GM18868 (cell line): ENCODE measurements around the gene NEDD4L.
"Not testable (repeated sequence)": the region's sequence is repeated elsewhere in the genome, so short reads cannot be mapped to it uniquely, and the experiment has no call there.

Experiments used
- ATAC-seq: cut with Tn5 transposase; IDR thresholded peaks from one replicate; pipeline ENCODE4 v1.9.1; 2021; ENCODE audit warnings: mild to moderate bottlenecking, moderate library complexity; ENCODE audit not compliant: unreplicated experiment

Gene NEDD4L

DNA sequence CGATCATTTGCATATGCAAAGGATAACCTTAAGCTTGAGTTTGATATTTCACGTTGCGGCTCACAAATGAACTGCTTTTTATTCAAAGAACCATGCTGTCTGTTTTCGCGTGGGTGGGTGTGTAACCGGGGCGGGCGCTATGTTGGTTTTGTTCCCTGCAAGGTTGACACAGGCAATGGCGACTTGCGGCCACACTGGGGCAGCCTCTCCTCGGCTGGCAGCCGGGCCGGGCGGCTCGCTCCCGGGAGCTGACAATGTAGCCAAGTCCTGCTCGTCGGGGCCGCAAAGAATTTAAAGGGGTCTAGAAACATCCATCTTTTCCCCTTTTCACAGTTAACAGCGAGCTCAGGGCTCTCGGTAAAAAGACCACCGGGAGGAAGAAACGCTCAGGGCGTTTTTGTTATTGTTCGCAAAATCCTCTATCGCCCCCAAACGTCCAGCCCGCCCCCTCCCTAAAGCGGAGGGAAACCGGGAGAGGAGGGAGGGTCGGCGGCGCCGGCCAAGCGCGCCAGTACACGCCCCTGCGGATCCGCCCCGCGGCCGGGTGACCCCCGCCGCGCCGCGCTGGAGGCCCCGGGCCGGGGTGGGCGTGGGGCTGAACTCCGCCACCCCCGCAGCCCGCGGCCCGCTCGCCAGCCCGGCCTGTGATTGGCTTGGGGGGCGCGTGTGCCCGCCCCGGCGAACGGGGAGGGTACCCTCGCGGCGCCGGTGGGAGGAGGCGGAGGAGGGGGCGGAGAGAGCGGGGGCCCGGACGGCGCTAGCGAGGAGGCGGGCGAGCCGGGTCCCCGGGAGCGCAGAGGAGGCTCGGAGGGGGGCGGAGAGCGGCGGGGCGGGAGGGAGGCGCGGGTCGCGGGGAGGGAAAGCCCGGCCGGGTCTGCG is at the start of gene NEDD4L:
NEDD4L (plus strand) TSS at position 736 of the 879 bp plus-strand sequence. CDS start 435 bp downstream, outside the sequence.
- ATAC-seq, result peak; percentile 68

- ATAC-seq, result no peak
These were observed 48.7 kb upstream of the NEDD4L start for GRCh38 chr18:57995331-57995730.

GRCh38 chr18:57996894-57997293 is 47.1 kb upstream of the NEDD4L start:
- not testable (repeated sequence) for ATAC-seq

GRCh38 chr18:57997820-57998219 is 46.2 kb upstream of the NEDD4L start:
- no peak for ATAC-seq

DNA sequence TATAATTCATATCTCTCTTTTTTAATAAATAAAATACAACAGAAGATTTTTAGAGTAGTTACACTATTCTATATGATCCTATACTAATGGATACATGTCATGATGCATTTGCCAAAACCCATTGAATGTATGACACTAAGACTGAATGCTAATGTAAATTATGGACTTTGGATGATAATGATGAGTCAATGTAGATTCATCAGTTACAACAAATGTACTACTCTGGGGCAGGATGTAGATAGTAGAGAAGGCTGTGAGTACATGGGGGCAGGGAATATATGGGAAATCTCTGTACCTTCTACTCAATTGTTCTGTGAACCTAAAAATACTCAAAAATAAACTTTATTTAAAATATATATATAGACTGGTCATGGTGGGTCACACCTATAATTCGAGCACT is 45.6 kb upstream of the NEDD4L start:
- no peak for ATAC-seq

DNA sequence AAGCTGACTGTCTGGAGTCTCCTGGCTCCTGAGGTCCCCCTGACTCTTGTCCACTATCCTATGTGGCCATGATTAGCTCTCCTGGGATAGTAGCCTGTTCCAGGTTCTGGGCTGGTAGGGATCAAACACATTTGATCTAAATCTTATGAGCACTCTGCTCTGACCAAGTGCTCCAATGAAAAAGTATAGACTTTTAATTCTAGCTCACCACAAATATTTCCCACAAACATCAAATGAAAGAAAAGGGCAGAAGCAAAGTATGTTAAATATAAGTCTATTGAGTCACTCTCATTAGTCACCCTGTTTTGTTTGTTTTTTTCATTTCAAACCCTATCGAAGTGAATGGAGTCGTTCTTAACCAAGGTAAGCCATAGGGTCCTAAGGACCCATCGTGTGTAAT is 39.7 kb upstream of the NEDD4L start:
- ATAC-seq, result no peak

GRCh38 chr18:58005011-58005410 is 39.0 kb upstream of the NEDD4L start:
- no peak for ATAC-seq

- ATAC-seq, result no peak
These were observed 38.0 kb upstream of the NEDD4L start for GRCh38 chr18:58005885-58006523.

GRCh38 chr18:58009166-58009565 is 34.9 kb upstream of the NEDD4L start:
- ATAC-seq, result no peak

GRCh38 chr18:58010265-58010664 is 33.8 kb upstream of the NEDD4L start:
- no peak for ATAC-seq

GRCh38 chr18:58012356-58012755 is 31.7 kb upstream of the NEDD4L start:
- no peak for ATAC-seq

GRCh38 chr18:58013241-58014211 is 30.5 kb upstream of the NEDD4L start:
- no peak for ATAC-seq

DNA sequence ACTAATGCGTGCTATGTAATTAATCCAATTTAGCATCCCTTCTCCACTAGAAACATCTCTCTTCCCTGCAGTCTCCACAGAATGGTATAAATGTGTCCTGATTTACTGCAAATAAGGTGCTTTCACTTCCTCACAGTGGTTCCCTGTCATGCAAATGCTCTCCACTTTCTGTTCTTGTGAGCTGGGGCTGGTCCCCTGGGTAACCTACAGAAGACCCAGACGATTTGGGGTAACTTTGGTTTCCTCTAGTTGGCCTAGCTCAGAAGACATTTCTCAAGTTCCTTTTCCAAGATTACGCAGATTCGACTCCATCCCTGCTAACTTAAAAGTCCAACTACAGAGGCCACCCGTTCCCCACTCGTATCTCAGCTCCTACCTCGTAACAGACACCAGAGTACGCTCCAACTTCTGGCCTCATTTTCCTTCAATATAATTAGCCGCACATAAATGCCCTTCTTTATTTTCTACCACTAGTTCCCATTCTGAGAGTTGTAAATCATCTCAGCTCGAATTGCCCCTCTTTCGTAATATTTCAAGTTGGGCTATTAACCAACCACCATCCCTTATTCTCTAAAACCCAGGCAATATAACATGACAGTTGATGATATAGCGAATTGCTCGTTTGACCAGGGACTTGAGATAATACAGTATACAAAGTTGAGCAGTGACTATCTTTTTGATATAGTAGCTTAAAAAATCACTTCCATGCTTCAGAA is 28.8 kb upstream of the NEDD4L start:
- ATAC-seq, result peak; percentile 100

DNA sequence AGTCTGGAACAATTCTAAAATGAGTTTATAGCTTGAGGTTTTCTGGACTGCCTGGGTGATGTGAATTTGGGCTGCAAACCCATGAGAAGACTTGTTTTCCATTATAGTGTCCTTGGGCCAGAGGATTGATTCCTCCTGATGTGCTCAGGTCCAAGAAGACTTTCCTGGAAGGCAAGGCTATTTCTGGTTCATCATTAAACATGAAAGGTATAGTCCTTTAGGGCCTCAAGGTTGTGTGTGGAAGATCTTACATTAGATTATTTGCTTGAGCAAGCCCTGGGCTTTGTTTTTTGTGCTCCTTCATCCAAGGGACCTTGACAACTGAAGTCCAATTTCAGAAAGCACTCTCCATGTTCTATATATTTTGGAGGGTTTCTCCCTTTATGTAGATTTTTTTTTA is 26.8 kb upstream of the NEDD4L start:
- no peak for ATAC-seq

DNA sequence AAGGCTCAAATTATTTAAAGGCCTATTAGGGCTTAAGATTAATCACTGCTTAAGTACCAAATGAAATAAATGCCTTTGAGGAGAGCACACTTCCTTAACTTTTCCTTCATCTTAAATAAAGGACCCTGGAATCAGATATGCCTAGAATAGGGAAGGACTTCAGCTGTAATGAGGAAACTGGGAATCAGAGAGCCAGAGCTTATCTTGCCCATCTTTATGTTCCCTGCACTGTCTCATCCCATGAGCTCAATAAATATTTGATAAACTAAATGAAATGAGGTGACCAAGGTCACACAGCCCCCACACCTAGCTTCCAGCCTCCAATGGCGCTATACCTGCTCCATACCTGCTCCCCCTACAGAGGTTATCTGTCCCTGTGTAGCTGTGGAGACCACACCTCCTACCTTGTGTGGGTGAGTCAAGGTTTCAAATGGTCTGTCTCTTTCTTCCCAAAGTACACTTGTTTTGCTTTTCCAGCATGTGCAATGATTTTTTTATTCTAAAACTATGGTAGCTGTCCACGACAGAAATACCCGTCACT is 23.4 kb upstream of the NEDD4L start:
- no peak for ATAC-seq

DNA sequence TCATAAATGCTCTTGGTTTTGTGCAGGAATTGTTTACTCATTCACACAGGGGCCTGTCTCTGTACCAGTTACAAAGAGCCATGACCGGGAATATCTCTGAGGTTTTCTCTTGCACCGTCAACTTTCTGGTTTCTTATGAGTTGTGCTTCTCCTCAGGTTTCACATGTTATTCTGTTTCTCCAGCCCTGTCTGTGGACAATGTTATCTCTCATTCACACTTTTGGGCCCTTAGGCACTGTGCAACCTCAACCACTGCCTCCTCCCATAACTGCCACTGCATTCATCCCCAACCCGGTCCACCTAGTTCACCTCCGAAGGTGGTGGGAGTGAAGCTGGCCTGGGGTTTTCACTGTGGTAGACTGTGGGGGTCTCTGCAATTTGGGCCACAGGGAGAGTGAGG is 22.5 kb upstream of the NEDD4L start:
- ATAC-seq, result no peak

DNA sequence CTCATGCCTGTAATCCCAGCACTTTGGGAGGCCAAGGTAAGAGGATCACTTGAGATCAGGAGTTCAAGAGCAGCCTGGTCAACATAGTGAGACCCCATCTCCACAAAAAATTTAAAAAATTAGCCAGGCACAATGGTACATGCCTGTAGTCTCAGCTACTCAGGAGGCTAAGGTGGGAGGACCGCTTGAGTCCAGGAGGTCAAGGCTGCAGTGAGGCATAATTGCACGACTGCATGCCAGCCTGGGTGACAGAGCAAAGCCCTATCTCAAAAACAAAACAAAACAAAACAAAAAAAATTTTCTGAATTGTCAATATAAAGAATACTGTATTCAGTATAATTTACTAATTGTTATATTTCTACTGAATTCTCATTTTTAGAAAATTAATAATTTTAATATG is 20.9 kb upstream of the NEDD4L start:
- ATAC-seq, result no peak

DNA sequence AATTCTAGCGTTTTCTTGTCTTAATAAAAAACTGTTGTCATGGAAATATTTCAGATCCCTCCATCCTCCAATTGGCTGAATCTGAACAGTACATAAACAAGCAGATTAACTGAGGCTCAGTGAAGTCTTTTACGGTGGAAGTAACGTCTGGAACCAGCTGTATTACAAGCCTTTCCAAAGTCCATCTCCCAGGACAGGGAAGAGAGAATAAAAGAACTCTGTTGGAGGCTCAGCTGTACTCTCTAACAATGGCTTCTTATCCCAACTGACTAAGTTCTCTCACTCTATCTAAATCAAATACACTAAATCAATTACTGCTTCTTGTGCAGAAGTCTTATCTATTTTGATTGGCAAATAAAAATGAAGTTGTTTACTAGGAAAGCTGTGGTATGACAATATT is 19.9 kb upstream of the NEDD4L start:
- no peak for ATAC-seq

DNA sequence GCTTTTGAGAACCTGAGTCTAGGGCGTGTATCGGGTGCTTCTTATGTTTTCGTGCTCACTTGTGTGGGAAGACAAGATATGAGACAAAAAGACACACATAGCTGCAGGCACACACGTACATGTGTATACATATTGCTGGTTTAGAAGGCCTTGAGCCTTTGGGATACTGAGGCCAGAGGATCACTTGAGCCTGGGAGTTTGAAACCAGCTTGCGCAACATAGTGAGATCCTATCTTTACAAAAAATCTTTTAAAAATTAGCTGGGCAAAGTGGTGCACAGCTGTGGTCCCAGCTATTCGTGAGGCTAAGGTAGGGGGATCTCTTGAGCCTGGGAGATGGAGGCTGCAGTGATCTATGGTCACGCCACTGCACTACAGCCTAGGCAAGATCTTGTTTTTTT is 18.8 kb upstream of the NEDD4L start:
- no peak for ATAC-seq

- peak; percentile 53 for ATAC-seq
These were observed 18.3 kb upstream of the NEDD4L start for GRCh38 chr18:58025733-58026132.
